NCI-H82 treated with DMSO at 0.1 percent for 48 hours (cell line): ENCODE data around the gene CCSER2.
"Not testable (repeated sequence)": the region's sequence is repeated elsewhere in the genome, so short reads cannot be mapped to it uniquely, and the experiment has no call there.

ENCODE experiments used
- DNase-seq: peaks from one replicate; lab custom pipeline; 2025; ENCODE audit not compliant: unreplicated experiment; lab: John Stamatoyannopoulos, UW

CCSER2 gene

DNA sequence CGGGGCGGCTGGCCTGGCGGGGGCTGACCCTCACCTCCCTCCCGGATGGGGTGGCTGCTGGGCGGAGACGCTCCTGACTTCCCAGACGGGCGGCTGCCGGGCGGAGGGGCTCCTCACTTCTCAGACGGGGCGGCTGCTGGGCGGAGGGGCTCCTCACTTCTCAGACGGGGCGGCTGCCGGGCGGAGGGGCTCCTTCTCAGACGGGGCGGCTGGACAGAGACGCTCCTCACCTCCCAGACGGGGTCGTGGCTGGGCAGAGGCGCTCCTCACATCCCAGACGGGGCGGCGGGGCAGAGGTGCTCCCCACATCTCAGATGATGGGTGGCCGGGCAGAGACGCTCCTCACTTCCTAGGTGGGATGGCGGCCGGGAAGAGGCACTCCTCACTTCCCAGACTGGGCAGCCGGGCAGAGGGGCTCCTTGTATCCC lies 19.2 kb downstream of the CCSER2 start:
- not testable (repeated sequence) for DNase-seq

DNA sequence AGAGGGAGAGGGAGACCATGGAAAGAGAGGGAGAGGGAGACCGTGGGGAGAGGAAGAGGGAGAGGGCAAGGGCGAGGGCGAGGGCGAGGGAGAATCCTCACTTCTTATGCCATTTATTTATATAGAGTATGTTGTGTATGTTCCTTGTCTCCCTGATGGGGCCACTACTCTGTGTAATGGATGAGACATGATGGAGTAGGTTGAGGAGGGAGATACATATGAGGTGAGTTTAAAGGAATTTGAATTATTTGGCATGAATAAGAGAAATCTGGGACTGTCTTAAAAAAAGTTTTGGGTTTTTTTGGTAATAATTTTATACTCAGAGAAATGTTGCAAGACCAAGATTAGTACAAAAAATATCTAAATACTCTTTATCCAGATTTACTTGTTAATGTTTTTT lies 20.1 kb downstream of the CCSER2 start:
- DNase-seq = no peak

DNA sequence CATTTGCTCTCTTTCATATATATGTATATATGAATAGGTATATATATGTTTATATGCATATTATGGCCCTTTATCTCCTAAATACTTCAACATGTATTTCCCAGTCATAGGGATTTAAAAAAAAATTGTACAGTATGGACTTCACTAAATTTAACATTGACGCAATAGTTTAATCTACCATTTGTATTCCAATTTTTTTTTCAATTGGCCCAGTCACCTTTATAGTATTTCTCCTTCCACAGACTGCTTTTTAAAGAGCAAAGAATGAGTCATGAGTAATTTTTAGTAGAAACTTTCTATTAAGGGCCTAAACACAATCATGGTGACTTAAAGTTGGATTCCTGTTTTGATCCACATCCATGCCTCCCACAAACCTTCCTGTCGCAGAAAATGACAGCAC lies 20.5 kb downstream of the CCSER2 start:
- DNase-seq = no peak

DNA sequence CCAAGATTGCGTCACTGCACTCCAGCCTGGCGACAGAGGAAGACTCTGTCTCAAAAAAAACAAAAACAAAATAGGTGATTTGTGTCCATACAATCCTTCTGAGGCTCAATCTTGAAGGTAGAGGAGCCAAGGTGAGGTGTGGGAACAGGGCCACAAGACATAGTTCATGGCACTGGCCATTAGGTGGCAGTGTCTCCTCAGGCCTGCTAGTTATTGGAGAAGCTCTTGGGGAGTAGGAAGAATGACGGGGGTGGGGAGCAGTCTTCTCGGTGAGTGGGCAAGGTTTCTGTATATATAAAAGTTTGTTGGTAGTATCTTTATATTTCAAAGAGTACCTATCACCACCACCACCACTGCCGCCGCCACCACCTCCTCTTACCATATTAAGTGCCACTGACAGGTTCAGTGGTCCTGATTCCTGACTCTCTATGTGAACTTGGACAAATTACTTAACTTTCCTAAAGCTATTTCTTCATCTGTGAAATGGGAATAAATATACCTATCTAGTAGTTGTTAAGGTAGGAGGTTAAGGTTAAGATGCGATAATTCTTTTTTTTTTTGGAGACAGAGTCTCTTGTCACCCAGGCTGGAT lies 24.0 kb downstream of the CCSER2 start:
- DNase-seq = no peak

DNA sequence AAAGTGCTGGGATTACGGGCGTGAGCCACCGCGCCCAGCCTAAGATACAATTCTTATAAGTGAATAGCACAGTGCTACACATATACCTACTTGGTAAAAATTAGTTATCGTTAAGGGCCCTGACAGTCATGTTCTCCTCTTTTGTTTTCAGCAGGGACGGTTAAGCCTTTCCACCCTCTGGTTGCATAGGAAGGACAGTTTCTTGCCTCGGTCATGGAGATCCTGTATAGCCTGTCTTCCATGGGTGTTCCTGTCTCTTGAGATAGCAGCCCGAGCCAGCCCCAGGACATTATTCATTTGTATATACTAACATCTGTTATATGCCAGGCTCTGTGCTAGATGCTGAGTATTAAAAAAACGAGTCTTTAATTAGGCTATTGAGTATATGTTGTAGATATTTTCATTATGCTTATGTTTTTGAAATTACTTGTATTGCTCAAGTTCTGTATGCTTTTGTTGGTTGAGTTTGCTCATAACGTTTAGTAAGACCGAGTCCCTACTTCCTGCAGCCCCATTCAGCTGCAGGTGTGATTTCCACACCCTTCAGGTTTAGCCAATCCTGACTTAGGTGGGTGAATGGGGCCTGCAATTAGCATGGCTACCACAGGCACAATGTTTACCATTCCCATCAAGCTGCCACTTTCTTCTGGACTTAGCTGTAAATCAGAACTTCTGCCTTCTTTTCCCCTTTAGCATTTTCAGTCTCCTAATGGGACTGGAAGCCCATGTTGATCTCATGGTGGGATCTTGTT lies 24.8 kb downstream of the CCSER2 start:
- no peak for DNase-seq

DNA sequence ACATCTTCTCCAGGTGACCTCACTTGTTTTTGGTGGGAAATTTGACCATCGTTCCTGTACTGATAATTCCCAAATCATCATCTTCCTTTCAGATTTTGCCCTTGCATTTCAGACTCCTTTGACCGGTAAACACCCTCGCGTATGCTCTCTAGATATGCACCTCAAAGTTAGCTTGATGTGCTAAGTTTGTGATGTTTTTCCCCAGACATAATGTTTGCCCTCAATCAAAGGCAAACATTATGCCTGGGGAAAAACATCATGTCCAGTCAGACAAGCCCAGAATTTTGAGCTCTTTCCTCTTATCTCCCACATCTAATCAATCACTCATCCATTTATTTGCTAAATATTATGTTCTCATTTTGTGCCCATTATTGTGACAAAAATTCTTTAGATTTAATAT lies 26.2 kb downstream of the CCSER2 start:
- DNase-seq = no peak

DNA sequence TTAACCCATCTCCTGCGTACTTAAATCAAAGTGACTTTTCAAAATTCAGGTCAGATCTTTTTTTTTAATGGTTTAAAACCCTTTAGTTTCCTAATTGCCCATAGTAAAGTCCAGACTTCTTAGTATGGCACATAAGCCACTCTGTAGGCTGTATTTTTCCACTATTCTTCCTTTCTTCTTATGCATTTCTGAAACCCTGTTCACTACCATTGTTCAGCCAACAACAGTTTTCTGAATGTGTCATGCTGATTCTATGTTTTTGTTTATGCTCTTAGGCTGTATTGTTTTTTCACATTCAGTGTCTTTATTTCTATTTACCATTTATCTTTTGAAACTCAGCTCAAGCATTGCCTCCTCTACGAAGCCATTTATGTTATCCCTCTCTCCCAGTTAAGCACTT lies 26.7 kb downstream of the CCSER2 start:
- DNase-seq = no peak

DNA sequence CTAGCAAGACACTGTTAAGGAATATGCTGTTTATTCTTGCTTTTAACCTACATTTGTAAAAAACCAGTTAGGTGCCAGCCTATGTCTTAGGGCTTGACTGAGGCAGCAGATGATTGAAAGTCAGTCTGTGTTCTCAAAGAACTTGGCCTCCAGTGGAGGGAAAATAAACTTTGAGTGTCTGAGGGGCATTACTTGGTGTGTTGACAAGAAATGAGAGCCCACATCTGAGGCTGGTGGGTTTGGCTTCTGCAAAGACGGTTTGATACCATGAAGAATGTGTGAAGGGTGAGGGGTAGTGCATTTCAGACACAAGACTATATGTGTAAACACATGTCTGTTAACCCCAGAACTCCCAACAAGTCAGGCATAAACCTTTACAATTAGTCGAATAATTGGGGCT lies 28.5 kb downstream of the CCSER2 start:
- no peak for DNase-seq

DNA sequence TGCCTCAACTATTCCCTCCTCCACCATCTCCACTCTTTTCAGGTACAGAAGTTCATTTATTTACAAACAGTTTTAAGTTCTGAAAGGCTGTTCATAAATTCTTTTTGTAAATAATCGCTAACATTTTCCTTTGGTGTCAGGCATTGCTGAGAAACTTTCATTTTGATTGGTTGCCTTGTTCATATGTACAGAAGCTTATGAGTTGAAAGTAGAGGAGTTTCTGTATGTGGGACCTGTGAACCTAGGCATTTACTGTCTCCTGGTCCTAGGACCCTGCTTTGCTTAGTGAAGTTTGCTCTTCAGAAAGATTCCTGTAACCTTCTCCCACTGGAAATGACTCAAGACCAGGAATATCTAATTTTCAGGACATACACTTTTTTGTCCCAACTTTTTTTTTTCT lies 30.4 kb downstream of the CCSER2 start:
- DNase-seq = no peak

DNA sequence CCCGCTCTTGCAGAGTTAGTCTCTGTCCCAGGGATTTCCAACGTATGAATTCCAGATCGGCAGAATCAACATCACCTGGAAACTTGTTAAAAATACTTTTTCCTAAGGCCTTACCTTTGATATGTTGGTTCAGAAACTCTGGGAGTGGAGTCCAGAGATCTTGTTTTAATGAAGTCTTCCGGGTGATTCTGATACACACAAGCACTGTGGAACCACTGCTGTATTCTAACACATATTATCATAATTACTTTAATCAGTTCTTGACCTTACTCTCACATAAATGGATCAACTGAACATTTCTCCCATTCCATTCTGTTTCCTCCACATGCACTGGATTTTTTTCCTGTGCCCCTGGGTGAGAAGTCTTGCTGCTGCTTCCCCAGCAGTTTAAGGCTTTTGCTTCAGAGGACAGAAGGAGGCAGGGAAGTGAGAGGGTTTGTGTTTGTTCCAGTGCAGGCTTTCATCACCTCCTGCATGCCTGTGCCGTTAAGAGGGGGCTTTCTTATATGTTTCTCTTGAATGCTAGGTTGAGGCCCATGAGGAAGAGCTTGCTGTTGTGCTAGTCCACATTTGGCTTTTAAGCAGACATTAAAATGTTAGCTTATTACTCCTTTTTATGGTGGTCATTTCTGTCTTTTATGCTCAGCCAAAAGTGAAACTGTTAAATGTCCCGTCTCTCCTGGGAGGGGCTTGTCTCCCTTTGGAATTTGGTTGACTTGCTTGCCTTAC lies 32.4 kb downstream of the CCSER2 start:
- no peak for DNase-seq

DNA sequence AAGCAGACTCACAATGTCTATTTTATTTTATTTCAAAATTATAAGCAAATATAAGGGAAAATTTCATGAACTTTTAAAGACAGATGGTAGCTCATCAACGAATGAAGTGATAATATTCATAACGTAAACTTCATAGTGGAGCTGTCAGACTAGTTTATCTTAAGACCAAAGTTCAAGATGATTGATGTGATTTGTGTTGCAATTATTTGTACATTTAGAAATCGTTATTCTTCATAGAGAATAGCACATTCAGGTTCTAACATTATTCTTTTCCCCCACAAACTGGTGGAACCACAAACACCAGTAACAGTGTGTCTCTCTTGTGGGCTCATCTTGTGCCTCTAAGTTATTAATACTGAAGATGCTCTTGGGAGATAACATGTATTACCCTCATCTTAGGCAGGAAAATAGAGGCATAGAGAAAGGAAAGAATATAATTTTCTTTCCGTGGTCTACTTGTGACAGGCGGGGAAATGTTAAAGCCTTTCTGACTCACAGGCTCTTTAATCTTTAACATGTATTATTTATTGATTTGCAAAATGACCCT lies 37.0 kb downstream of the CCSER2 start:
- no peak for DNase-seq

DNA sequence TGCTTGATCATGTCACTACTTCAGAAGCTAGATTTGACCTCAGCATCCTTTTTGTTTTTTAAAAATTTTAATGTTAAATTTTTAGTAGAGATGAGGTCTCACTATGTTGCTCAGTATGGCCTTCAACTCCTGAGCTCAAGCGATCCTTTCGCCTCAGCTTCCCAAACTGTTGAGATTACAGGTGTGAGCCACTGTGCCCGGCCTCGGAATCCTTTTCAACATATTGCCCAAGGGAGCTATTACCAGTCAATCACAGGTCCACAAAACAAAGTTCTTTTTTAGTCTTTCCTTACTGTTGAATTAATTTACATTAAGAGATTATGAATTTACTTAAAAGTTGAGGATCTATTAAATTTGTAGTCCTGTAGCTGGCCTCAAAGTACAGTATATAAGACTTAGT lies 37.7 kb downstream of the CCSER2 start:
- DNase-seq = no peak

DNA sequence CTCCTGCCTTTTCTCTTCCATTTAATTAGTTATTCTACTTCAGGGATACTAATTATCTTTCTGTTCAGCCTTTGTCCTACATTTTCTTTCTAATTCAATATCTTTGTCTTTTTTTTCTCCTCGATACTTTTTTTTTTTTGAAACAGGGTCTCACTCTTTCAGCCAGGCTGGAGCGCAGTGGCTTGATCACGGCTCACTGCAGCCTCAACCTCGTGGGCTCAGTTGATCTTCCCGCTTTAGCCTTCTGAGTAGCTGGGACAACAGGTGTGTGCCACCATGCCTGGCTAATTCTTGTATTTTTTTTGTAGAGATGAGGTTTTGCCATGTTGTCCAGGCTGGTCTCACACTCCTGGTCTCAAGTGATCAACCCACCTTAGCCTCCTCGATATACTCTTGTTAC lies 38.9 kb downstream of the CCSER2 start:
- DNase-seq = no peak

DNA sequence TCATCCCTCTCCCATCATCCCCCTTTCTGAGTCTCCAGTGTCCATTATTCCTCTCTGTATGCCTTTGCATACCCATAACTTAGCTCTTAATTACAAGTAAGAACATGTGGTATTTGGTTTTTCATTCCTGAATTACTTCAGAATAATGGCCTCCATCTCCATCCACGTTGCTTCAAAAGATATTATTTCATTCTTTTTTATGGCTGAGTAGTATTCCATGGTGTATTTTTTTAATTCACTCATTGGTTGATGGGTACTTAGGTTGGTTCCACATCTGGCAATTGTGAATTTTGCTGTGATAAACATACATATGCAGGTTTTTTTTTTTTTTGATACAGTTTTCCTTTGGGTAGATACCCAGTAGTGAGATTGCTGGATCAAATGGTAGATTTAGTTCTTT lies 40.4 kb downstream of the CCSER2 start:
- no peak for DNase-seq

DNA sequence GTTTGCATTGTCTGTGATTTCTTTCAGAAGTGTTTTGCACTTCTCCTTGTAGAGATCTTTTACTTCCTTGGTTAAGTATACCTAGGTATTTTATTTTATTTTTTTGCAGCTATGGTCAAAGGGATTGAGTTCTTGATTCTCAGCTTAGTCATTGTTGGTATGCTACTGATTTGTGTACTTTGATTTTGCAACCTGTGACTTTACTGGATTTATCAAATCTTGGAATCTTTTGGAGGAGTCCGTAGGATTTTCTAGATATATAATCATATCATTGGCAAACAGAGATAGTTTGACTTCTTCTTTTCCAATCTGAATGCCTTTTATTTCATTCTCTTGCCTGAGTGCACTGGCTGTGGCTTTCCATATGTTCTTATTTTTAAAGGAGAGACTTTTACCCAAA lies 41.9 kb downstream of the CCSER2 start:
- no peak for DNase-seq

DNA sequence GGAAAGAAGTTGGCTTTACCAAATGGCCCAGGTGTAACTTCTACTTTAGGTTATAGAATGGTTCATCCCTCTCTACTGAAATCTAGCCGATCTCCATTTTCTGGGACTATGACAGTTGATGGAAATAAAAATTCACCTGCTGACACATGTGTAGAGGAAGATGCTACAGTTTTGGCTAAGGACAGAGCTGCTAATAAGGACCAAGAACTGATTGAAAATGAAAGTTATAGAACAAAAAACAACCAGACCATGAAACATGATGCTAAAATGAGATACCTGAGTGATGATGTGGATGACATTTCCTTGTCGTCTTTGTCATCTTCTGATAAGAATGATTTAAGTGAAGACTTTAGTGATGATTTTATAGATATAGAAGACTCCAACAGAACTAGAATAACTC lies 43.6 kb downstream of the CCSER2 start:
- no peak for DNase-seq

DNA sequence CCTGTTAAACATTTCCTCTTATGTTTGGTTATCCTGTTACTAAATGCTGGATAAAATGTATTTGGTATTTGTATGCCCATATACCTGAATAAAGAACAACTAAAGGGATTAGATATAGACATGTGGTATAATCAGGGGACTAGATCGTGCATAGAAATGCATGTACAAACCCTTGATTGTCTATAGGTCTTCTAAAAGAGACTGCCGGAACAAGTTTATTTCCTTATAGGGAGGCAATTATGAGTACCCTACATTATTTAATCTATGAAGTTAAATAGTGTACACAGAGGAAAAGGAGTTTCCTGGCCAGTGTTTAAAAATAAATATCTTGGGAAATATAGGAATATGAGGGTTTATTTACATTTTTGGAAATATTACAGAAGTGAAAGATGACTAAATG lies 44.6 kb downstream of the CCSER2 start:
- DNase-seq = no peak

DNA sequence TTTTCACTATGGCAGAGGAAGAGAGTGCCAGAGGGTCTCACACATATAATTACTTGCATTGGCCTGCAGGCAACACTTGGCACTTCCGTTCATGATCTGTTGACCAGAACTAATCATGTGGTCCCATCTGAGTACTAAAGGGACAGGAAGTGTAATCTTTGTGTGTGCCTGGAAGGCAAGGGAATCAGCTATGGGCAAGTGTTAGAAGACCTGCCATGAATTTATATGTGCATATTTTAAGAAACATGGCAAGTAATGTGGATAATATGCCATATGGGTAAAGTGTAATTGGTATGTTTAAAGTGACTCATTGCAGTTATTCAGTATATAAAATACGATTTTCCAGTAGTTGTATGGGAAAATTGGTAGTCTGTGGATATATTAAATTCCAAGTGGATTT lies 46.1 kb downstream of the CCSER2 start:
- no peak for DNase-seq

DNA sequence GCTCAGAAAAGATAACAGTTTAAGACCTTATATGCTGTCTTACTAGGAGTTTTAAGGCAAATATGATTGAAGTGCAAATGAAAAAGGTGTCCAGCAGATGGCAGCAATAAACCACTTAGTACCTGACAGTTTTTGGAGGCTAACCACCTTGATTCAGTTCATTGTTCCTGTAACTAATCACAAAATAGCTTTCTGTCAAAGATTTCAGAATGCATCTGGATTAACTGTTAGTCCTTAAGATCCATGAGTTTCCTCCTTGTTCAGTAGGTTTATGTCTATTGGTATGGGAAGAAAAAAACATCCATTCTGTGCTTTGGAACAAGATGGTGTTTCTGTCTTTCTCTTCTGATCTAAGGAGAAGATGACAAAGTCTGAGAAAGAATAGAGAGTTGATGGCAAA lies 46.6 kb downstream of the CCSER2 start:
- DNase-seq = no peak

DNA sequence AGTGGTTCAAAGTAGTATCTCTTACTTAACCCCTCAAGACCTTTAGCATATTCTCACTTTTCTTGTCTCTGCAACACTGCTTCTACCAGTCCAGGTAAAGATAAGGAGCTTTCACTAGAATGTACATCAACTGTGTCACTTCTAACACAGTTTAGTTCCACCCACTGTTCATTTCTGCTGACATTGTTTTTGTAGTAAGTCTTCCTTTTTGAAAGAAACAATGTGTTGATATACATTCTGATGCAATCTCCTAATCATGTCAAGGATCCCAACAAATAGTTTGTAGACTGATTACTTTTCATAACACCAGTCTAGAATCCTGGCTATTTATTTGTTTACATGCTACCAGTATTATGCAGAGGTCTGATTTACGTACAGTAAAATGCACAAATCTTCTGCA lies 47.5 kb downstream of the CCSER2 start:
- DNase-seq = no peak

DNA sequence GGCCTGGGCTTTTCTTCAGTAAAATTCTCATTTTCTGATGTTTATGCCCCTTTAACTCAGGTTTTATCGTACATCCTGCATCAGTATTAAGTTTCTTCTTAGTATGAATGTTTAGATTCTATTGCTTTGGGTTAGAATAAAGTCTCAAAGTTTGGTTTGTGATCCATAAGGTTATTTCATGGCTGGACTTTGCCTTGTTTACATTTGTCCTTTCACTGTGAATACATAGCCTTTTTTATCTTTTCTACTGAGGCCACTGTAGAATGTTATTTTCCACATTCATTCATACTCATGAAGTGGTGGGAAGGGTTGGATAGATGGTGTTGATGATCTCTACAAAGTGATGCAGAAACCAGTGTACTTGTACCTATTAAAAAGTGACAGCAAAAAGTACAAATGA lies 59.8 kb downstream of the CCSER2 start:
- no peak for DNase-seq

DNA sequence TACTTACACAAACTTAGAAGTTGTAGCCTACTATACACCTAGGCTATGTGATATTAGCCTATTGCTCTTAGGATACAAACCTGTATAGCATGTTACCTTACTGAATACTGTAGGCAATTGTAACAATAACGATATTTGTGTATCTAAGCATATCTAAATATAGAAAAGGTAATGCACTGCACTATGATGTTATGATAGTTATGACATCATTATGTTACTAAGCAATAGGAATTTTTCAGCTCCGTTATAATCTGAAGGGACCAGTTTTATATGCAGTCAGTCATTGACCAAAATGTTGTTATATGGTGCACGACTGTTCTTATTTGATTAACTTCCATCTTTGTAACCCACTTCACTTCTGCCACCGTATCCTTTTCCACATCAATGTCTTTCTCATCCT lies 62.0 kb downstream of the CCSER2 start:
- no peak for DNase-seq
